Neural cell (in vitro differentiated cells): ENCODE data around the gene SH3TC2.

Experiments used
- CTCF ChIP-seq: fragments of 450-650 bp; IDR thresholded peaks from 2 replicates; pipeline ENCODE4 v1.5.1; 2014; ENCODE audit warnings: antibody characterized with exemption, mild to moderate bottlenecking, moderate library complexity; ENCODE audit not compliant: poor library complexity, severe bottlenecking
- EP300 ChIP-seq: fragments of 450-650 bp; conservative IDR thresholded peaks from 2 replicates; pipeline ENCODE4 v1.6.1; 2014; ENCODE audit warnings: antibody characterized with exemption, mild to moderate bottlenecking, moderate library complexity; ENCODE audit not compliant: poor library complexity, severe bottlenecking
- EZH2 ChIP-seq: fragments of 200-600, 300-800 bp; shearing (Covaris generic), sonication (generic); IDR thresholded peaks from 2 replicates; pipeline ENCODE4 v1.6.1; 2014; ENCODE audit warnings: antibody characterized with exemption, low read length, borderline replicate concordance, mild to moderate bottlenecking; ENCODE audit not compliant: insufficient read depth, poor library complexity, severe bottlenecking
- MXI1 ChIP-seq: fragments of 450-650 bp; conservative IDR thresholded peaks from 2 replicates; pipeline ENCODE4 v1.6.1; 2014; ENCODE audit warnings: antibody characterized with exemption, mild to moderate bottlenecking; ENCODE audit not compliant: poor library complexity, severe bottlenecking
- POLR2AphosphoS5 ChIP-seq: IDR thresholded peaks from 2 replicates; pipeline ENCODE4 v1.6.1; 2012
- REST ChIP-seq: IDR thresholded peaks from 2 replicates; pipeline ENCODE4 v1.6.1; 2012; ENCODE audit warnings: borderline replicate concordance
- SMC3 ChIP-seq: fragments of 450-650 bp; conservative IDR thresholded peaks from 2 replicates; pipeline ENCODE4 v1.6.1; 2014; ENCODE audit warnings: antibody characterized with exemption, mild to moderate bottlenecking, moderate library complexity; ENCODE audit not compliant: poor library complexity
- TAF1 ChIP-seq: IDR thresholded peaks from 2 replicates; pipeline ENCODE4 v1.6.1; 2012; ENCODE audit warnings: low read depth

- no peak for TF ChIP-seq TAF1
- no peak for TF ChIP-seq CTCF
- TF ChIP-seq EP300 = no peak
- TF ChIP-seq SMC3 = no peak
- TF ChIP-seq POLR2AphosphoS5 = no peak
- TF ChIP-seq REST = no peak
- TF ChIP-seq MXI1 = no peak
- TF ChIP-seq EZH2 = no peak
Measured at GRCh38 chr5:149030392-149030791, 32.5 kb downstream of the SH3TC2 start.
